ENCODE results near the gene SULT1C3.
"Not testable (repeated sequence)": the region's sequence is repeated elsewhere in the genome, so short reads cannot be mapped to it uniquely, and the experiment has no call there.

SULT1C3 gene

DNA sequence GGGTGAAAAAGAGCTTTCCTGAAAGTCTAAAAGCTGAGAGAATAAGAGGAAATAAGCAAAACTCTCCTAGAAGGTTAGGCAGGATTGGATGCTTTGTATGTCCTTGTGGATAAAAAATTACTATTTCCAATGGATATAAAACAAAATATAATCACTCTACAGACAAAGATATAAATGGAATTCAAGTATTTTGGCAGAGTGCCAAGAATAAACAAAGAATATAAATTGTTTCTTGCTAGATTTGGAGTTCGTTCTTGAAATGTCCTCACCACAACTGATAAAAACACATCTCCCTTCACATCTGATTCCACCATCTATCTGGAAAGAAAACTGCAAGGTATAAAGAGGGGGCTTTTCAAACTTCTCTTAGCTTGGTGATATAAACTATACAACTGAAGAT lies 13.3 kb downstream of the SULT1C3 start:
- no peak for DNase-seq

DNA sequence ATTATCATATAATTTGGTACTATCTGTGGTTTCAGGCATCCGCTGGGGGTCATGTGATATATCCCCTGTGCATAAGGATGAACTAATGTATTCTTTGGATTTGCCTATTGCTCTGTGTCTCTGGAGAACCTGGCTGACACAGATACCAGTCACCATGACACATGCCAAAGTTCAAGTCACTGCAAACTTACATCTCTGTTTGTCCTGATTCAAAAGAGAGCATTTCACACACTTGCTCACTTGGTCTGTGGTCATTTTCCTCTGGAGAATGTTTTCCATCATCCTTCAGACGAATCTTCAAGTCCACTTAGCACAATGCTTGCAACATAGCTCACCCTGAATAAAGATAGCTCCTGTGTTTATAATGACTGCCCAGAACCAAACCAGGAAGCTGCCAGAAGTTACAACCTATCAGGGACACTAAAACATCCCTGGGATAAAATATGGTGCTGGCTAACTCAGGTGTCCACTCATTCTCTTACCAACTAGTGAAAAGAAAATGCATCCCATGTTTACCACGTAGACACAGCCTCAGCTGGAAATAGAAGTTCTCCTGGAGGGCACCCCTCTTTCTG lies 18.1 kb downstream of the SULT1C3 start:
- DNase-seq = no peak

DNA sequence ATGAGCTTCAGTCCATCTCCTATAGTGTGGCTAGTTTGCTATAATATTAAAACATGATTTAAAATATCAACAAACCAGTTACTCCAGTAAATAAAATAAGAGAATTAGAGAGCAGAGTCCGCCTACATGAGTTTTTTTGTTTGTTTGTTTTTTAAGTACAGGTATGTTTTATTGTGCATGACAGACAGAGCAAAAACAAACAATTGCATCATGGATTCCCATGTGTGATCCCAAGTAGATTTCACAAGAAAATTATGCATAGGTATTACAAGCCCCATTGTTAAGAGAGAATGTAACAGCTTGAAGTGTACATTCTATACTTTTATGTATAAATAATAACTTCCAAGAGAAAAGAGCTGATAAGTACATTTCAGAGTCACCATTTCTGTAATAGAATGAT lies 21.0 kb downstream of the SULT1C3 start:
- DNase-seq = no peak

DNA sequence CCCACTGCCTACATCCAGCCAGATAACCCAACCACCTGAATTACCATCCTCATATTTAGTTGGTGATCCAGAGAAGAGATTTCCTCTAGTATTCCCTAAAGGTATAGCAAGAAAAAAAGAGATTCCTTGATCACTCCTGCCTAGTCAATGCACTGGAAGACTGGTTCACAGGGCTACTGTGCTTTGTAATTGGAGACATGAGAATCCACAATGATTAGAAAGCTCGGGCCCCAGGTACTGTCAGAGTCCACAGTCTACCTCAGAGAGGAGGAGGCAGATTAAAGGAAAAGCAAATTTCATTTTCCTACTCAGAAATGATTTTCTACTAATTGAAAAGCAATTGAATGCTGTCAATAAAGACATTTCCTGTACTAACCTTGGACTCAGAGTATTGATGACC lies 22.3 kb downstream of the SULT1C3 start:
- no peak for DNase-seq

DNA sequence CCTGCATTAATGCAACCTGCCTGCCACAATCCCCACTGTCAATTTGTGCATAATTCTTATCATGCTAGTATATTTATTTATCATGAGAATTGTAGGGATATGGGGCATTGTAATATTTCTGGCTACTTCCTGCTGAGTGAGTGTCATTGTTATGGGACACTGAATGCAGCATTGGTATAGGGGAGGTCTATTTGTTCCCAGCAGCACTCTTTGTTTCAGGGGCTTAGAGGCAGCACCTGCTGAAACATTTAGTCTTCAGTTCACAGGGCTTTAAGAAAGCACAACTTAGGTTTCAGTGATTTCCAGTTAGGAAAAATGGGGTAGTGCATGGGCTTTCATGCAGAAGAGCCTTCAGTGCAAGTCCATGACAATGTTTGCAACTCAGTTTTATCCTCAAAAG lies 23.6 kb downstream of the SULT1C3 start:
- DNase-seq = no peak

DNA sequence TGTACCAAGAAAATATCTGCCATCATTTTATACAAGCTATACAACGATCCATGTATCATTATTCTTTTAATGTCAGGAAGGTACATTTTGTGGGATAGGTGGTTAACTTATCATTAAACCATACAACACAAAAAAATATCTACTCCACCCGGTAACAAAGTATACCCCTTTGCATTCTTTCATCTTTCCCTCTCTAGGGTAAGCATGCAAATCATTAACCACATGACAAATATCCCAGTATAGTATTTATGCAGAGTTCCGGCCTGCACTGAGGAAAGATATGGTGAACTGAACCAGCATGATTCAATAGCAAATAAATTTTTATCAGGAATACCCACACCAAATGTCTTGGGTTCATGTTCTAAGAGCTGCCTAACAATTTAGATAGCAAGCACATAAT lies 26.4 kb downstream of the SULT1C3 start:
- DNase-seq = no peak

DNA sequence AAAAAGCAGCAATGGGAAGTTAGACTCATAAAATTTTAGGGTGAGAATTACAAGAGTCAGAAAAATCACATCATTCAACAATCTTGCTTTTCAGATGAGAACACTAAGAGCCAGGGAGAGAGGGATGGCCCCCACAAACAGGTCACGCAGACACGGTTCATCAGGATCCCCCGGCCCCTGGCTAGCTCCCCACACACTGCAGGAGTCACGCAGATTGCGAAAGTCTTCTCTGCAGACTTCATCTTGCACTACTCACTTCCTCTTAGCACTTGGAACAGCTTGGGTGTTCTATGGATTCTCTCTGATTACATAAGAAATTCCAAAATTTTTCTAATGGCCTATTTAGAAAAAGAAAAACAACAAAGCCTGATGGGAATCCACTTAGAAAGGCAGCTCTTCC lies 27.3 kb downstream of the SULT1C3 start:
- DNase-seq = no peak

DNA sequence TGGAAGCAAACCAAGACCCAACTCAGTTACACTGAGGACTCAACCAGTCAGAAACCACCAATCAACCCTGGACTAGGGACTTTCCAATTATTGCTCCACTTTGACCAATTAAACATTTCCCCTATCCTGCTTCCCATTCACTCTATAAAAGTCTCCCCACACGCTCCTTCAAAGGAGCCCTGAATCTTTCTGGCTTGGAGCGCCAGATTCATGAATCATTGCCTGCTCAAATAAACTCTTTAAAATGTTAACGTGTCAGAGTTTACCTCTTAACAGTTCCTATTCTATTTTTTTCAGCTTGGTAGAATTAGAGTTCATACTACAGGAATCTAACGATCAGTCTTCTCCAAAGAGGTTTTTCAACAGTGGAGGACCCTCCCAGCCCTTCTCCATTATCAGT lies 28.2 kb downstream of the SULT1C3 start:
- DNase-seq = no peak

DNA sequence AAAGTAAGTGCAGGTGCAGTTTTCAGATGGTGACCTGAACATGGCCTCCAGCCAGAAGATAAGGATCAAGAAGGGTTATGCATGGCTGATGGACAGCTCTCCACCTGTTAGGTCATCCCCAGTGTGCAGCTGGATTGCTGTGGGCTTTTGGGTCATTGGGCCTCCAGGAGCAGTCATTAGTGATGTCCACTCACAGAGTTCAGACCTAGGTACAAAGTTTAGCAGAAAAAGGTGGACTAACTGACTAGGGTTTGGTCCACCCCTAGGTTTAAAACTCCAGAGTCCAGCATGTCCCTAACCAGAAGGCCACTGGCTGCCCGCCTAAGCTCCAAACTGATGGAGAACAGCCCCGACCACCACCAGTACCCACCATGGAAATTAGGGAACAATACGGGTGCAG lies 30.6 kb downstream of the SULT1C3 start:
- no peak for DNase-seq

DNA sequence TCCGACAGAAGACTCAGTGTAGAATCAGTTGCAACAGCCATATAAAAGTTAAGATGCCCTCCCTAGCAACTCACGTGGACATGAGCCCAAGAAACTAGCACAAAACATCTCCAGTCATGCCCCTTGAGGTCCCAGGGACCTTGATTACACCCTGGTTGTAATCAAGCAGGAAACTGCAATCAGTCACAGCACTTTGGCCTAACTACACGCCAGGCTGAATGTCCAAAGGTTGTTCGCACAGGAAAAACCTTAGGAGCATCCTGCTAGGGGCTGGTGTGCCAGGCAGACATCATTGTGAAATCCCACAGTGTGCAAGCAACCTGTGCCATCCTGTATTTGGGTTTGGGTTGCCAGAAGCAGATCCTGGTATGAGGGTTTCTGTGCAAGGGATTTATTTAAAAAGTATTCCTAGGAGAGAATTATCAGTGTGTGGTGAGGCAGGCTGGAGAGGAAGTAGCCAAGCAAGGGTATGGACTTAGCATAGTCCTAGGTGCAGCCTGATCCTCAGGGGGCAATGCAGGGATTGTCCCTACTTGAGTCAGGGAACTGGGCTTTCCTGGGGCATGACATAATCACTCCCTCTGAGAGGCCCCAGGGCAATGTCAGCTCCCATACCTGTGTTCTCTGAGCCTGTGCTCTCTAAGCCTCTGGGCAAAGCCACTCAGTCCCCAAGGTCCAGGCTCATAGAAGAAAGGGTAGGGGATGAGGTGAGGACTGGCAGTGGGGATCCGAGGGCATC lies 31.2 kb downstream of the SULT1C3 start:
- DNase-seq = no peak

DNA sequence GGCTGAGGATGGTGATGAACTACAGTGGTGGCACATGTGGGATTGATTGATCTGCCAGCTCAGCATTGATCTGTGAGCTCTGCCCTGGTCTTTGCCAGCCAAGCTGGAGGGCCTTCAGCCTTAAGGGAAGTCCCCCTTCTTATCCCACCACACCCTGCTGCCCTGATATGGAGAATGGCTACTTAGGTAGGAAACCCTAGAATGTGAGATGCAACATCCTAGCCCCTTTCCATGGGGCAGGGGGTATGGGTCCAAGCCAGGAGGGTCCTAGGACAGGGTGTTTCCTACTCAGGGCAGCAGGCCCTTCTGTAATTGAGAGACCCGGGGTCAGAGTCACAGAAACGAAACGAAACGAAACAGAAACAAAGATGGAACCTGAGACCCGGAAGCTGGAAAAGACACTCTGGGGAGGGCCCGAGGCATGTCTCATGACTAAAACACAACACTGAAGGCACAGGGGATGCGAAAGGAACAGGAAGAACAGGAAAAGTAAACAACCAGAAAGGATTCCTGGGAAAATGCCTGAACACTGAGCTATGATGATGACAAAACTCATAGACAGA lies 32.0 kb downstream of the SULT1C3 start:
- DNase-seq = no peak

DNA sequence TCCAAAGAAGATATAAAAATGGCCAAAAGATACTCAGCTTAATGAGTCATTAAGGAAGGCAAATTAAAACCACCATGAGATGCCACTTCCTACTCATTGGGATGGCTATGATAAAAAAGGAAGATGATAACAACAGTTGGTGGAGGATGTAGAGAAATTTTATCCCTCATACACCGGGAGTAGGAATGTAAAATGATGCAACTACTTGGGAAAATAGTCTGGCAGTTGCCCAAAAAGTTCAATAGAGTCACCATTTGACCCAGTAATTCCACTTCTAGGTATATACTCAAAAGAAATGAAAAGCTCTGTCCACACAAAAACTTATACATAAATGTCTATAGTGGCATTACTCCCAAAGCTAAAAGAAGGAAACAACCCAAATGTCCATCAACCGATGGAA lies 38.9 kb downstream of the SULT1C3 start:
- DNase-seq = no peak

DNA sequence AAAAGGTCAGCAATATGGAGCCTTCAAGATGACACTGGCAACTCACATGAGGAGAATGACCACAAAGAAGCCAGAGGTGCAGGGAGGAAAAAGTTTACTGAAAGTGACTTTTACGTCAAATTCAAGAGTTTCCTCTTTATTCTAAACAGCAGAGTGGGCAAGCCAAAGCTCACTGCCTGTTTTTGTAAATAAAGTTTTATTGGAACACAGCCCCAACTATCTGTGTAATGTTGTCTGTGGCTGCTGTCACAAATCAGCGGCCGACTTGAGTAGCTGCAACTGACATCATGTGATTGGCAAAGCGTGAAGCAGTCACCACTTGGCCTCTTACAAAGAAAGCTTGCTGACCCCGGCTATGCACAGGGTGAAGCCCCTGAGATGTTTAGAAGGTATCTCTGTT lies 39.7 kb downstream of the SULT1C3 start:
- no peak for DNase-seq

DNA sequence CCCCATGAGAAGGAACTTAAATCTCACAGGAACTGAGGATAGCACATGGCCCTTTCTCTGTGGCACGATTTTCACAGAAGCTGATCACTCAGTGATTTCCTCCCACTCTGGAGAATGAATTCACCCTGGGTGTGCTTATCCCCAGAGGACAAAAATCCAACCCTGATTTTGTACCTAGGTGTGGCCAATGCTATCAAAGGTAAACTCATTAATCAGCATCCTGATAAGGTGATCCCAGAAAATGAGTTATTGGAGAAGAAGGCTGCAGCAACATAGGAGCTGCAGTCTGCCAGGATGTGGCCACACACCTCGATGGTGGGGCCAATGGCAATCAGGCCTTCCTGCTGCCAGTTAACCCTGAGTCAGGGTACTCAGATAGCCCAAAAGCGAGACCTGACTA lies 40.7 kb downstream of the SULT1C3 start:
- DNase-seq = no peak

DNA sequence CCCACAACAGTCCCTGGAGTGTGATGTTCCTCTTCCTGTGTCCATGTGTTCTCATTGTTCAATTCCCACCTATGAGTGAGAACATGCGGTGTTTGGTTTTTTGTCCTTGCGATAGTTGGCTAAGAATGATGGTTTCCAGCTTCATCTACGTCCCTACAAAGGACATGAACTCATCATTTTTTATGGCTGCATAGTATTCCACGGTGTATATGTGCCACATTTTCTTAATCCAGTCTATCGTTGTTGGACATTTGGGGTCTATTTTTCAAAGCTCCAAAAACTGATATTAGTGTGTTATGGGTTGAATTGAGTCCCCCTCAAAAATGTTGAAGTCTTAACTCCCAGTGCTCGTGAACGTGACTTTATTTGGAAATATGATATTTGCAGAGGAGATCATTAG lies 44.8 kb downstream of the SULT1C3 start:
- DNase-seq = not testable (repeated sequence)

DNA sequence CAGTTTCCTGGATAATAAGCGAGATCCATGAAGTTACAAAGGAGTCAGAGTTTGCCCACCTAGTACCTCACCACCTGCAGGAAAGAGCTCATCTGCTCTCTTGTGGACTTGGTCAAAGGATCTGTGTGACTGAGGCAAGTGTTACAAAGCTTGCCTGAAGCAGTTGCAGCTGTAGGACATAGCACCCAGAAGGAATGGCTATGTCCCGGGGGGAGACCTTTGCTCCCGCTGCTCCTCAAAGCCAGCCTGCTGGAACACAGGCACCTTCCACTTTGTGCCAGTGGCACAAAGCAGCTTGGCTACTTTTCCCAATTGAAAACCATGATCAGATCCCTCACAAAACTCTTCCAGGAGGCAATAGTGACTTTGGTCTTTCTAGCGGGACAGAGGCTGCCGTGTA lies 45.8 kb downstream of the SULT1C3 start:
- DNase-seq = no peak

DNA sequence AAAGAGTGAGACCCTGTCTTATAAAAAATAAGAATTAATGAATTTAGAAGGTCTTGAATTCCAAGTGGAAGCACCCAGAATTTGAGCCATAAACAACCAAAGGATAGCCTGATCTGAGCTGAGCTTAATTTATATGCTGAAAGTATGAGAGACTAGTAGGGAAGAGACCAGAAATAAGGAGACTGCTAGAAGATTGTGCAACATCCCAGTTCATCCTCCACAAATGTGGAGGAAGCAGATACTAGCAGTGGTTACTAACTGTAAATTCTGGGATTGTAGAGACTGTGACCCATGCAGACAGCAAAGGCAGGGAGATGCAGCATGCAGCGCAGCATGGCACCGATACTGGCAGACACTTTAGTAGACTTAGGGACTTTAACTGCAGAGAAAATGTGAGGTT lies 47.4 kb downstream of the SULT1C3 start:
- no peak for DNase-seq

DNA sequence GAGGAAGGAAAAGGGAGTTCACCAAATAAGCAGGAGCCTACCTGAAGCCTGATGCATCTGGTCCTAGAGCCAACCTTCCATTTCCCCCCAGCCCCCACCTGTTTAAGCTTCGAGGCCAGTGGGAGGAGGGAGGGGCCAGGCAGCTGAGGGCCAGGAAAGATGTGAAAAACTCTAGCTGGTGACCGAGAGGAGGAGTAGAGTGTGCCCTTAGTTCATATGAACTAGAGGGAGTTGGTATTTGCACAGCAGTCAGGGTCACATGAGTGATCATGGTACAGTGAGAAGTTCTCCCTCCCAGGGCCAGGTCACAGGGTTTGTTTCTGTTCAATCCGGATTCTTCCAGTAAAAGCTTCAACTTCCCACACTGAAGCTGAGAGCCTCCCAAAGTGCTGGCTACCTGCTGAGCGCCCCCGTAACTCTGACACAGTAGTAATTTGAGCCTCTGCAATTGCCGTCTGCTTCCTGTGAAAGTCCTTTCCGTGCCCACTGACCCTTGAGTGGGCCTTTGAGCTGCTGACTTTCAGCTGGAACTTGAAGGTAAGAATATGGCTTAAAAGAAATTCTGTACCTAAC lies 48.9 kb downstream of the SULT1C3 start, which contains the start of gene SULT1C2:
Gene SULT1C2, plus strand, starts transcription at position 362 of the 573 bp plus-strand sequence. CDS start 4,773 bp downstream, outside the sequence.
- DNase-seq = no peak

DNA sequence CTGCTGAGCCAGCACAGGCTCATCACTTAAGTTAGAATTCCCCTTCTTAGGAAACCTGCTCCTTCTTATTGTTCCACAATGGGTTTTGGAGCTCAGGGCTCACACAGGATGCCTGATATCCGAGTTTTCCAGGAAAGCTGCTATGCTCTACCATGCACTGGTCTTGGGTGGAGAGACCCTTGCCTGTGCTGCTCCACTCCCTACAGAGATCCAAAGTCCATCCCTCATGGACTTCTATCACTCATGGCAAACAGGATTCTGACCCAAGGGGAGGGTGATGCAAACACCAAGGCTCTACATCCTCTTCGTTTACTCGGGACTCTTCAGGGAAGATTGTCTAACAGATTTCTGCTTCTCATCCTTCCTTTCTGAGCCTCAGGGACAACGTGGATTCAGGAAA lies 54.1 kb downstream of the SULT1C3 start:
- DNase-seq = no peak

DNA sequence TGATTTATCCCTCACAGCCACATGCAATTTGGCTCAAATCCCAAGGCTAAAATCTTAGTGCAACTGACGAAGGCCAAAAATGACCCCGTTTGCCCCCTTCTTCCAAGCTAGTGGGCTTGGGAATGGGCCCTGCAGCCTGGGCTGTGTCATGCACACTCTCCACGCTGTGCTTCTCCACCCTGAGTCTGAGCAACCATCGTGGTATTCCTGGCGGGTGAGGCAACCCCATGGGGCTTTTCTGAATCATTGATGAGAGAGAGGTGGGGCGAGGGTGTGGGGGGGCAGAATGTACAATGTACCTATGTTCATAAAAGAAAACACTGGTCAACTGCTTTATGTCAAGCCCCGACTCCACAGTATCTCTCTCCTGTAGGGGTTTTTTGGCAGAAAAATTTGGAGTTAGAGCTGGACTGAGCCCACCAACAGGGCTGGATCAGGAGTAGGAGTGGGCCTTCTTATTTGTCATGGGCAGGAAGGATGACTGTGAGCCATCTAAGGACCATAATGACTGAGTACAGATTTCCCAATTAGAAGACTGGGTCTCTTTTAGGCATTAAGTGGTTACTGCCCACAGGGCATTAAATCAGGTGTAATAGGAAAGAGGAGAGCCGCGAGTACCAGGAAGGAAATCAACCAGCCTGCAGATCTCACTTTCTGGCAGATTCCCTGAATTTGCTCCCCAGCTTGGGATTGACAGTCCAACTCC lies 57.8 kb downstream of the SULT1C3 start:
- DNase-seq = no peak

DNA sequence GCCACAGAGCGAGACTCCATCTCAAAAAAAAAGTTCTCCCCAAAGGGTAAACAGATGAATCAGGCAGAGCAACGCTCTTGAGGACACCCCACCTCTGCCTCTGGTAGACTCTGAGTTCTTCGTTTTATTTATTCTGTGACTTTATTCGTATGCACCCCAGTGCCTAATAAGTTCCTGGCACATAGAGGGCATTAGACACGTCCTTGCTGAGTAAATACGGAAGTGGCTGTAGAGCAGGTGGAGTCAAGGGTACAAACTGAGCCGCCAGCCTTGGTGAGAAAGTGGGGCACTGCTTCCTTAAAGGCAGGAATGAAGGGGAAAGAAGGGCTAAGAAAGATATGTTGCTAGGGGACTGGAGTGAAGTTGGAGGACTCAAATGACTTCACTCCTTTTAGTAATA lies 61.8 kb downstream of the SULT1C3 start:
- no peak for DNase-seq

DNA sequence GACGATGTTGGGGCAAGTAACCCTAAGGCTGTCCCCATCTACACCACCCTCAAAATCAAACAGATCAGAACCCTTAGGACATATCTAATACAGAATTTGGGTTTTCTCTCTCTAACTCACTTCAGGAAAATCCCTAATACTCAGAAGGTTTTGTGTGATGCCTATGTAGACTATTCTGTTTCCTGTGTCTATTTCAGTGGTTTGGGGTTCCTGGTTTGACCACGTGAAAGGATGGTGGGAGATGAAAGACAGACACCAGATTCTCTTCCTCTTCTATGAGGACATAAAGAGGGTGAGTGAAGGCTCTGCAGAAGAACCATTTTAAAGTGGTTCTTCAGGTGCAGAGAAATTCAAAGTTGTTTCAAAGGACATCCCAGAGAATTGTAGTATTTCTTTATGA lies 65.2 kb downstream of the SULT1C3 start:
- no peak for DNase-seq

DNA sequence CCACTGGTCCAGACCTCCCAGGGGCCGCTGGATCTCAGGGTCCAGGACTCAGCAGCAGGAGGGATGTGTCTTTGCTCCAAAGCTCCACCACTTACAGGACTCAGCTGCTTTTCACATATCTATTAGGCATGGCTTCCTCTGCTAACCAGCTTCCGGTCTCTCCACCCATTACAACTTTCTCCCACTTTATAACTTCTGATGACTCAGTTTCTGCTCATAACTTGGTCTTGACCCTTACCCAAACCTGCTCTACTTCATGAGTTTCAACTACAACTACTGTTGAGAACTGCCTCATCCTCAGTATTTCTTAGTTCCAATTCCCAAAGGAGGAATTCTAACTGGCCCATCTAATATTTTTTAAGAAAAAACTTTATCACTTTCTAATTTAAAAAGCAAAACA lies 66.1 kb downstream of the SULT1C3 start:
- DNase-seq = no peak

DNA sequence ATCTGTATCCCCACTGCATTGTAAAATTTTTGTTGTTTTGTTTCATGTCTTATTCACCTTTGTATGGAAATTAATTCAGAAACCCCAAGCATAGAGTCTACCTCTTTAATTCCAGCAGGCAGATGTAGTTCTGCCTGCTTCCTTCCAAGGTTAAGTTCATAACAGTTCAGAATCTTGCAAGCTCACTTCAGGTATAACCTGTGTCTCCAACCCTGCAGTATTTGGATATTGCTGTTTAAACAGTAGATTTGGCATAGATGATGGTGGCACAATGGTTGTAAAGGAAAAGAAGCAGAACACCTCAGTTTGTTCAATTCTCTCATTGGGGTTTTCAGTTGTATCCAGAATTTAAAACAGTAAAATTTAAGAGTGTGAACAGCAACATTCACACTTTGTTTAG lies 70.1 kb downstream of the SULT1C3 start:
- DNase-seq = no peak
